Keratinocyte (primary cell): ENCODE results near the gene MUC5B.

Source experiments
- CTCF ChIP-seq, 3 experiments: IDR thresholded peaks in 1 of 3; conservative IDR thresholded peaks in 1 of 3; optimal IDR thresholded peaks in 1 of 3; 2 replicates in 2 of 3; 3 replicates in 1 of 3; pipeline versions ENCODE3 to v1.5.1; 2011; ENCODE audit warnings: low read length in 3 of 3, mild to moderate bottlenecking in 3 of 3, moderate library complexity in 2 of 3, control low read depth in 1 of 3, inconsistent platforms in 1 of 3; ENCODE audit not compliant: insufficient read depth in 2 of 3; ENCODE audit errors: extremely low read depth in 1 of 3
- EZH2 ChIP-seq: IDR thresholded peaks from one replicate; pipeline ENCODE4 v1.6.1; 2012; ENCODE audit warnings: inconsistent platforms, mild to moderate bottlenecking, low read length, moderate library complexity

DNA sequence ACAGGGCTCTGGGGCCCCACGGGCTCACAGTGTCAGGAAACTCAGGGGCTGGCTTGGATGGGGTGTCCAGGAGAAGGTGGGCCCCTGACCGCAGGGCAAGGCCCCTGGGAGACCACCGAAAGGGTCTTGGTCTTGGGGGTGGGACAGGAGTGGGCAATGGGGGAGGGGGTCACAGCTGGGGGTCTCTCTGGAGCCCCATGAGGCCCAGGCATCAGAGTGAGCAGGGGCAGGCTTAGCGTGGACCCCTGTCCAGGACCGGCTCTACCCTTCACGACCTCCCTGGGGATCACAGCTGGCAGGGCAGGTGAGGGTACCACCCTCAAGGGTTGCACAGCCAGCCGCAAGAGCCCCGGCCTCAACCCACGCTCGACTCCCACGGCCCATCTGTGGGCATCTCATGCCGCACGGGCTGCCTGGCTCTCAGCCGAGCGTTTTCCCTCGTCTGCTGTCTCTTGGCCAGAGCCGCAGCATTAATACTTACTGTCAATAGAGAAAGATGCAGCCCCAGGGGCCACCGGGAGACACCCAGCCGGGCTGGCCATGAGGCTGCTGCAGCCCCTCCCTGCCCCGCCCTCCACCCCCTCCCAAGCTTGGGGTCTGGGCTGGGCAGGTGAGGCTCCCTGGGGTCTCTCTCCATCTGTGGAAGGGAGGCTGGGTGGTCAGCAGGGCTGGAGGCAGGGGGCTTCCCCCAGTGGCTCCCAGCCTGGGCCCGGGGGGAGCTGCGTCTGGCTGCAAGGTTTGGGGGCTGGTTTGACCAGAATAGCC, 662 bp downstream of the MUC5B start:
- no peak for TF ChIP-seq CTCF (optimal IDR thresholded peaks at IDR 0.05 in 1 of 3, IDR thresholded peaks at IDR 0.05 in 1 of 3, conservative IDR thresholded peaks at IDR 0.05 in 1 of 3; ENCODE audit: extremely low read depth in 1 of 3, insufficient read depth in 2 of 3, low read length in 3 of 3)
- no peak for TF ChIP-seq EZH2
